Dermis blood vessel endothelial cell (primary cell): Measurements from ENCODE around the gene PNMA6F. TPM values are rescaled to one million over a fixed set of nuclear protein-coding genes. Genes with fewer than 3 reads are reported as not detected.

Experiments used
- DNase-seq: peaks from one replicate; pipeline ENCODE4 v3.0.0; 2010
- total RNA-seq: library from RNA; depleted of rRNA; stranded (reverse); fragments of >200 nt; gene quantifications from 2 replicates; pipeline ENCODE4 v1.2.3, GENCODE V29; 2014

Gene PNMA6F
- not detected in 2 replicates for total RNA-seq

GRCh38 chrX:153321381-153322124 is at the start of gene PNMA6F:
TSS of gene PNMA6F (minus strand) at chrX:153321767. CDS start at chrX:153320674, 1,093 bp downstream.
- no peak for DNase-seq

GRCh38 chrX:153371256-153371655 is 49.7 kb upstream of the PNMA6F start:
- DNase-seq: no peak

- peak; percentile 16 for DNase-seq
Observed at GRCh38 chrX:153370293-153371055, 48.9 kb upstream of the PNMA6F start.

- DNase-seq: no peak
Observed at GRCh38 chrX:153366878-153367538, 45.4 kb upstream of the PNMA6F start.

- no peak for DNase-seq
Observed at GRCh38 chrX:153366119-153366518, 44.6 kb upstream of the PNMA6F start.

- no peak for DNase-seq
Observed at GRCh38 chrX:153365670-153366069, 44.1 kb upstream of the PNMA6F start.

GRCh38 chrX:153361781-153362397 is 40.3 kb upstream of the PNMA6F start:
- no peak for DNase-seq

GRCh38 chrX:153357877-153358276 is 36.3 kb upstream of the PNMA6F start:
- no peak for DNase-seq

- no peak for DNase-seq
Observed at GRCh38 chrX:153353416-153353815, 31.8 kb upstream of the PNMA6F start.

- no peak for DNase-seq
Observed at GRCh38 chrX:153352858-153353257, 31.3 kb upstream of the PNMA6F start.

- no peak for DNase-seq
Observed at GRCh38 chrX:153351981-153352380, 30.4 kb upstream of the PNMA6F start.

GRCh38 chrX:153349952-153350351 is 28.4 kb upstream of the PNMA6F start:
- no peak for DNase-seq

GRCh38 chrX:153348421-153348820 is 26.9 kb upstream of the PNMA6F start:
- no peak for DNase-seq

GRCh38 chrX:153347530-153347929 is 26.0 kb upstream of the PNMA6F start:
- DNase-seq: no peak

- no peak for DNase-seq
Observed at GRCh38 chrX:153343674-153344073, 22.1 kb upstream of the PNMA6F start.

GRCh38 chrX:153342762-153343558 is 21.4 kb upstream of the PNMA6F start:
- no peak for DNase-seq

GRCh38 chrX:153340111-153340510 is 18.5 kb upstream of the PNMA6F start:
- no peak for DNase-seq

- DNase-seq: no peak
Observed at GRCh38 chrX:153339662-153340061, 18.1 kb upstream of the PNMA6F start.

GRCh38 chrX:153338836-153339235 is 17.3 kb upstream of the PNMA6F start:
- DNase-seq: no peak

- DNase-seq: no peak
Observed at GRCh38 chrX:153336988-153337387, 15.4 kb upstream of the PNMA6F start.

- DNase-seq: no peak
Observed at GRCh38 chrX:153336121-153336894, 14.7 kb upstream of the PNMA6F start.
